GM18909 (cell line): ENCODE data around the gene CST3.
"Not testable (repeated sequence)": the region's sequence is repeated elsewhere in the genome, so short reads cannot be mapped to it uniquely, and the experiment has no call there.

Experiments used
- ATAC-seq: cut with Tn5 transposase; IDR thresholded peaks from one replicate; pipeline ENCODE4 v1.9.1; 2021; ENCODE audit warnings: mild to moderate bottlenecking; ENCODE audit not compliant: unreplicated experiment, poor library complexity

The CST3 gene

DNA sequence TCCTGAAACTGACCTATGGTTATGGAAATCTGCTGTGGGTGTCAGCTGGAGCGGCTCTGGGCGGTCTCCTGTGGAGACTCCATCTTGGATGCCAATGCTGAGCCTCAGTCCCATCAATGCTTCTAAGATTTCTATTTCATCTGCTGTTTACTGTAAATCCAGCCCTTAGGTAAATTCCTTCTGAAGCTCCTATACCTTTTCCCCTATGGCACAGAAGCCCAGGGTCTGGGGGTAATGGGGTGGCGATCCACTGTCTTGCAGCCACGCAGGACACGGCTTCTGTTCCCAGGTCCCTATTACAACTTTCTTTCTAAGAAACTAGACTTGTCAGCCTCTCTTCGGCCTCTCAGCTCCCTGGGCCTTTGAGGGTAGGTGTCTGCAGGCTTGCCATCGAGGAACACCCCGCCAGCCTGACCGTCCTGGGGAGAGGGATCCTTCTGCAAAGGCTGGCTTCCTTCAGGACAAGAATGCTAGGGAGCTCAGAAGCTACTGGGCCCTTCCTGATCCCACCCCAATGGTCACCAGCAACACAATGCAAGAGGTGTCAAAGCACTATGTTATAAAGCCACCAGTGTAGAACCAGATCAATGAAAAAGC lies 6.4 kb downstream of the CST3 start:
- no peak for ATAC-seq

DNA sequence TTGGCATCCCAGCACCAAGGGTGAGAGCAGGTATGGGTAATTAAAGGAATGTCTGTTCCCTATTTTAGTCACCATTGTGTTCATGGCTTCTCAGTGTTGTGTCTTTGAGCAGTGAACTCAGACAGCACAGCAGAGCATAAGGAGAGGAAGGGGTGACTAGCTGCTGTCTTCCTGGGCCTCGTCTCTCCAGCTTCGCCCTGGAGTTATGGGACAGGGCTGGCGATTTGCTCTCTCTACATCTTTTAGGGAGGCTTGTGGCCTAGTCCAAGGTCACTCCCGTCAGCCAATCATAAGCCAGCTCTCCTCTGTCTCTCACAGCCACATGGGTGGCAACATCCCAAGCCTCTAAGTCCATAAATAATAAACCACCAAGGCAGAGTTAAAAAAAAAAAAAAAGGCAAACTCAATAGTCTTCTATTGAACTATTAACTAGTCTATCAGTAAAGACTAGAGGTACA lies 7.3 kb downstream of the CST3 start:
- no peak for ATAC-seq

DNA sequence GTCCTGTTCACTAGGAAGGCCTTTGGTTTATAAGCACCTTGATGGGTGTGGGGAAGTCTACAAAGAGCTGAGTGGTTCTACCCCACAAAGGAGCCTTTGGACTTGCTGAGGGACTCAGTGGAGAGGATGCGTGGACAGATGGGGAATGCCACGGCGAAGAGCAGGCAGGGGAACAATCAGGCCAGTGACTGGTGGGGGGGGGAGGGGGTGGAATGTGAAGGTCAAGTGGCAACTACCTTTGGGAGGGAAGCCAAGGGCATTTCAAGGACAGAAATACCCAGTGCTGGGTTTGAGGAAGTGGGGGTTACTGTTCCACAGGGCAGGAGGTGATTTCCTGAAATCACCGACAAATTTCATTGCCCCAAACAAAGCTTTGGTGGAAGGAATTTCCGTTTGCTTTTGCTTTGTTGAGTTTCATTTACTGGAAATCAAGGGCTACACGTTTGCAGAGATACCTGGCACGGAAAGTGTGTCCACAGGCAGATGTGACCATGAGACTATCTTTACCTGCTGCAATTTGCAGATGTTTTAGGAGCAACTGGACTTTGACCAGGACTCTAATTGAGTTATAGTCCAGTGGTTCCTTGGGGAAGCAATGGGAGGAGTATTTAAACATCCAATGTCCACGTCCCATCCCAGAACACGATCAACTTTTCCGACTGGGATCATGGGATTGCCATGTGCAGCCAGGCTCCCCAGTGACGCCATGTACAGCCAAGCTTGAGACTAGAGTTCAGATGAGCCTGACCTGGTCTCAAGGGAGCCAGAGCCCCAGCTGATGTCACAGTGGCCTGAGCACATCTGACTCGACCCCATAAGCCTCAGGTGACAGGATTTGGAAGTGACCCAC lies 8.0 kb downstream of the CST3 start:
- ATAC-seq = no peak

DNA sequence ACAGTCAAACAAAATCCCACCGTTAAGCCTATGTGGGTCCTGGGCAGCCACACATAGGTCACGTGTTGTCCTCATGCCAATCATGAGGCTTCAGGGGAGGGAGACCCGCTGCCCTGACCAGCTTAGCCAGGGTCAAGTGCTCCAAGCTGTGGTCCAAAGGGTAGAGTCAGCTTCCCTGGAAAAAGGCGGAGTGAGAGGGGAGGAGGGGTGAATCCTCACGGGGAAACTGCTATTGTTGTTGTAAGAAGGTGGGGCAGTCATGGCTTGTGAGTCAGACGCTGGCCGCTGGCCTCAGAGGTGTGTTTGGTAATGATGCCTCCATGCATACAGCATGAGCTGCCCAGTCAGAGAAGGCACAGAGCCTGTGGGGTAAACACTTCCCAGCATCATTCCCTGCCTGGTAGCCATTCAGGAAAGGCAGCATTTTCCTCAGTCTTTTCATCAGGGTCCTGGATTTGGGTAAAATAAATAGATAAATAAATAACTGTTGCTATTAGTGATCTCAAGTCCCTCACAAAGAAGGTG lies 8.7 kb downstream of the CST3 start:
- no peak for ATAC-seq

DNA sequence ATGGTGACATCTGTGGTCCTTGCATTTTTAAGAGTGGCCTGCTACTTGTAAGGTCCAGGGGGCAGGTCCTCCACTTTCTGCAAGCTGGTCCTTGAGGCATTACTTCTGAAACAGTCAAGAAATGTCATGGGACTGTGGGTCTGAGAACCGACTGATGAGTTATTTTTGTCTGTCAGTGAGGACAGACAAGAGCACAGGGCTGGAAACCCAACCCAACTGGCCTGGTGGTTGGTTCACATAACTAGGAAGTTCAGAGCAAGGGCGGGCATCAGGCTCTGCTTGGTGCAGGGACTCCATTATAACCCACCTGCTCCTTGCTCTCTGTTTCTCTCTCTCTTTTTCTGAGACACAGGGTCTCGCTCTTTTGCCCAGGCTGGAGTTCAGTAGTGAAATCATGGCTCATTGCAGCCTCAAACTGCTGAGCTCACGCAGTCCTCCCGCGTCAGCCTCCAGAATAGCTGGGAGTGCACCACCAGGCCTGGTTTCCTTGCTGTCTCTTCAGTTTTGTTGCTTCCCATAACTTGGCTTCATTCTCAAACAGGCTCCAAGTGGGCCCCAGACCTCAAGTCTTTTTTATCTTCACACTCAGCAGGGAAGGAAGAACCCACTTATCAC lies 9.2 kb downstream of the CST3 start:
- no peak for ATAC-seq

- ATAC-seq = no peak
These were observed 10.3 kb downstream of the CST3 start for GRCh38 chr20:23627501-23627900.

DNA sequence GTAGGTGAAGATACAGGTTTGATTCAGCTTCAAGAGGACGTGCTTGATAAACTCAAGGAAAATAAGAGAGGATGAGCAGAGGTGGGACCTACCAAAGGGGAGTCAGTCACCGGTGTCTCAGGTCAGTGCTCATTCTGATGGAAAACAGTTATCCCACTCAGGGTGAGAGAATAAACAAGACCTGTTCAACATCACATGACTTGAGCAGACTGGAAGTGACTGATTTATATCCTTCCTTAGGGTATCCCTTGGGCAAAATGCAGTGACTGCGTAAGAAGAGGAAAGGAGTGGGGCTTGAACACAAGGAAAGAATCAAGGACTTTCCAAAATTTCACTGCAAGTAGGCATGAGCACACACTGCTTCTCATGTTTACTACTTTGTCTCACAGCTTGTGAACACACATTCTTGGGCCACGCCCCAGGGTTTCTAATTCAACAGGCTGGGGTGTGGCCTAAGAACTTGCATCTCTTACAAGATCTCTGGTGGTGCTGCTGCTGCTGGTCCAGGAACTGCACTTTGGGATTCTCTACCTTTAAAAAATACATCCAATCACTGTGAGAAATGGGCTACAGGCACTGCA lies 11.6 kb downstream of the CST3 start:
- no peak for ATAC-seq

- ATAC-seq = no peak
These were observed 12.4 kb downstream of the CST3 start for GRCh38 chr20:23625236-23625964.

GRCh38 chr20:23624324-23624691 lies 13.4 kb downstream of the CST3 start:
- no peak for ATAC-seq

DNA sequence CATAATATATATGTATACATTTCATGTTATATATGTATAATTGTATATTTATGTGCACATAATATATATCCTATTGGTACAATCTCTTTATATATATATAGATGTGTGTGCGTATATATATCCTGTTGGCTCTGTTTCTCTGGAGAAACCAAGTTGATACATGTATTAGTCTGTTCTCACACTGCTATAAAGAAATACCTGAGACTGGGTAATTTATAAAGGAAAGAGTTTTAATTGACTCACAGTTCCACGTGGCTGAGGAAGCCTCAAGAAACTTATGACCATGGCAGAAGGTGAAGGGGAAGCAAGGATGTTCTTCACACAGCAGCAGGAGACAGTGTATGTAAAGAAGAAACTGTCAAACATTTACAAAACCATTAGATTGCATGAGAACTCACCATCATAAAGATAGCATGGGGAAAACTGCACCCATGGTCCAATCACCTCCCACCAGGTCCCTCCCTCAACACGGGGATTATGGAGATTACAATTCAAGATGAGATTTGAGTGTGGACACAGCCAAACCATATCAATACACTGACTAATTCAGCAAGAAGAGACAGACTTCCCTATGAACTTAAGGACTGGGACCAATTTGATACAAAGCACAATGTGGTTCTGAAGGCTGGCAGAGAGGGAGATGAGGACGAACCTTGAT lies 14.0 kb downstream of the CST3 start:
- ATAC-seq = no peak

GRCh38 chr20:23622839-23623343 lies 14.9 kb downstream of the CST3 start:
- ATAC-seq = peak; percentile 73

DNA sequence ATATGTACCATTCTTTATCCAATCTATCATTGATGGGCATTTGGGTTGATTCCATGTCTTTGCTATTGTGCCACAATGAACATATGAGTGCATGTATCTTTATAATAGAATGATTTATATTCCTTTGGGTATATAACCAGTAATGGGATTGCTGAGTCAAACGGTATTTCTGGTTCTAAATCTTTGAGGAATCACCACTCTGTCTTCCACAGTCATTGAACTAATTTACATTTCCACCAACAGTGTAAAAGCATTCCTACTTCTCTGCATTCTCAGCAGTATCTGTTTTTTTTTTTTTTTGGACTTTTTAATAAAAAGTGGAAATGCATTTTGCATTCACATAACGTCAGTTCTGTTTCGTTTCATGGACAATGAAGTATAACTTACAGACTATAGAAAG lies 15.4 kb downstream of the CST3 start:
- ATAC-seq = not testable (repeated sequence)

GRCh38 chr20:23620670-23621386 lies 16.9 kb downstream of the CST3 start:
- ATAC-seq = not testable (repeated sequence)

- no peak for ATAC-seq
These were observed 23.6 kb downstream of the CST3 start for GRCh38 chr20:23614163-23614562.

- ATAC-seq = no peak
These were observed 24.1 kb downstream of the CST3 start for GRCh38 chr20:23613676-23614075.

DNA sequence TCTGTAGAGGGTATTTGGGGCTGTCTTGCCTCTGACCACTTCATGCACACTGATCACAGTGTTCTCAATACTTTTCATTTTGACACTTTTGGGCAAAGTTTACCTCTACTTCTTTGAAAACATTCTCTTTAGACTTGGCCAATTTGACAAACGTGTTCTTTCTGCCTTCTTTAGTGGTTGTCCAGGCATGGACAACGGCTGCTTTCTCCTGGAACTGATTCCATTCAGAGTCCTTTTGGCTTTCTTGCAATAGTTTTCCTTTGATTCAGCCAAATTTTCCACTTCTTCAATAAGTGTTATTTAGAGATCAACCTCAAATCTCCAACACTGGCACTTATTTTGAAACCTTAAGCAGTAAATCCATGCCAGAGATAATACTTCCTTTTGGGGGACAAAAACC lies 25.4 kb downstream of the CST3 start:
- ATAC-seq = no peak

- no peak for ATAC-seq
These were observed 28.2 kb downstream of the CST3 start for GRCh38 chr20:23609486-23610109.

DNA sequence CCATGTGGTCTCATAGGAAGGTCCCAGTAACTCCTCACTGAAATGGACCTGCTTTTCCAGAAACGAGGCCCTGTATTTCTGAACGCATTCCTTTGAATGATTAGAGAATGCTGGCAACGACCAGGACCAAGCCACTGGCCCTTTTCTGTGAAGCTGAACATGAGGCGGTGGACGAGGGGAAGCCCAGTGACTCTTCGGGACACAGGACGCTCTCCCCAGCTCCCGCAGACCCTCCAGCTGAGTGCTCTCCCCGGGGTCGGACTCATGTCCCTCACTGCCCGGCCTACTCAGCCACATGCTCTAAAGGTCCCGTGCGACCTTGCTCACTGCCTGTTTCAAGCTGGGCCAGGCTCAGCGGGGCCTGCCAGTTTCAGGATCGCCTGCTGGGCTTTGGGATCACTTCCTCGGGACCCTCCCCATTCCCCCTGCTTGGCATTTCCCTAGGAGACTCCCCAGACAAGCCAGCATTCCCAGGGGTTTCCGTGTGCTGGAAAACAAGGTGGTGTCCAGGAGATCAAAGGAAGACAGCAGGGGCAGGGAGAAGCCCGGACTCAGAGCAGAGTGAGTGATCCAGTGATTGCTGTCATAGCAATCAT lies 29.4 kb downstream of the CST3 start:
- ATAC-seq = no peak
